HG03280 (cell line): ENCODE measurements around the gene MGAT4B.
"Not testable (repeated sequence)": the region's sequence is repeated elsewhere in the genome, so short reads cannot be mapped to it uniquely, and the experiment has no call there.

Source experiments
- ATAC-seq: cut with Tn5 transposase; IDR thresholded peaks from one replicate; pipeline ENCODE4 v1.9.1; 2021; ENCODE audit warnings: mild to moderate bottlenecking, moderate library complexity; ENCODE audit not compliant: unreplicated experiment

The MGAT4B gene

DNA sequence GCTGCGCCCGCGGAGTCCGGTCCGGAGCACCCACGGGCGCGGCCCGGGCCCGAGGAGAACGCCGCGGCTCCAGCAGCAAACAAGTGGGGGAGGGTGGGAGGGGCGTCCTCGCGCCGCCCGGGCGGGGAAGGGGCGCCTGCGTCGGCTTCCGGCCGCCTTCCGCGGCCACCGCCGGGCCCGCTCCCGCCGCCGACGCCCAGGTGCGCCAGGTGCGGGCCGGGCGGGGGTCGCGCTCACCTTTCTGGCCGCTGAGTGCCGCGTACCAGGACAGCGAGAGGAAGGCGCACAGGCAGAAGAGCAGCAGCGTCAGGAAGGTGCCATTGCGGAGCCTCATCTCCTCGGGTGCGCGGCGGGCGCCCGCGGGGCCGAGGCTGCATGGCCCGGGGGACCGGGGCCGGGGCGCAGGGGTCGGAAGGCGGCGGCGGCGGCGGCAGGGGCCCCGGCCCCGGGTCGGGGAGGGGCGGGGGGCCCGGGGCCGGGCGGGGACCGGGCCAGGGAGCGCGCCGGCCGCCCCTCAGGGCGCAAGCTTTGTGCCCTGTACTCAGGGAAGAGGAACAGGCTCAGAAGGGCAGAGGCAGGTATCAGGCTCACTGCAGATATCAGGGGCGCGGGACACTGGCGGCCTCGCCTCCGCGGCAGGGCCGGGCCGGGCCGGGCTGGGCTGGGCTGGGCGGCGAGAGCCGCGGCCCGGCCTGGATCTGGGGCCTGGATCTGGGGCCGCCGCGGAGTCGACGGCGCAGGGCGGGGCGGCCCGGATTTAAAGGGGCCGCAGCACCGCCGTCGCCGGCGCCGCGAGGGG lies at the start of gene MGAT4B:
TSS of gene MGAT4B (minus strand) at position 617 of the 799 bp plus-strand sequence. CDS start at position 334, 283 bp downstream.
- peak; percentile 72 for ATAC-seq

GRCh38 chr5:179854356-179854755 lies 47.7 kb upstream of the MGAT4B start:
- ATAC-seq = no peak

DNA sequence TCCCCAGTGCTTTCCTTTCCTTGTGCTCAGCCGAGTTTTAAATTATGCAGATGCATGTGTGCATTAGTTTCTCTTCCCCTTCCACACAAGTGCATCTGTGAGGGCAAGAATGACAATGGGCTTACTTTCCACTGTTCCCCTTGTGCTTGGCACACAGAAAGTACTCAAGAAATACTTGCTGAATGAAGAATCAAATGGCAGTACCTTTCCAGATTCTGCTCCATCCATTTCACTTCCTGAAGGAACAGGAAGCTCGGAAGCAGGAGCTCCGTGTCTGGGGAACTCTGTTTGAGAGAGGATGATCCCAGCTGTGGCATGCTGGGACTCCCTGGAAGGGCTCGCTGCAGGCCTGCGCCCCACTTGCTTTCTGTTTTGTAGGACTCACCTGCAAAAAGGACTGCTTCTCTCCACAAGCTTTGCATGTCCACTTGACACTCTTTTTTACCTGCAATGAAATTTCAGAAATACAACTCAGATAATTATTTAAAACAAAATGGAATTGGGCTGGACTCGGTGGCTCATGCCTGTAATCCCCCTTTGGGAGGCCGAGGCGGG lies 46.4 kb upstream of the MGAT4B start:
- peak; percentile 86 for ATAC-seq

GRCh38 chr5:179841621-179842020 lies 35.0 kb upstream of the MGAT4B start:
- no peak for ATAC-seq

DNA sequence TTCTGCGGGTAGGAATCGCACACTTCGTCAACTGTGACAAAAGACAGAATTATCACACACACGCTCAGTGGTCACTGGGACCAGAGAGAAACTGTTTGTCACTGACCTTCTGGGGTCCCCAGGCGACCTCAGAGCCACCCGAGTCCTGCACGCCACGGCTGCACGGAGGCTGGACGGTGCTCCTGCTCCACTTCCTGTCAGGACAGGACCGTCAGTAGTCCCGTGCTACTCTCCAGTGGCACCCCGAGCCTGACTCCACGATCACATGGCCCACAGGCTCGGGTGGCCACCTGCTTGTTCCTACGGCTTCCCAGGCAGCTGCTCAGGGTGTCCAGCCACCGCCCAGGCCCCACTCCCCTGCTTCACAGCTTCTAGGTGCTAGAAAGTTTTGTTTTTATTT lies 34.1 kb upstream of the MGAT4B start:
- ATAC-seq = no peak

DNA sequence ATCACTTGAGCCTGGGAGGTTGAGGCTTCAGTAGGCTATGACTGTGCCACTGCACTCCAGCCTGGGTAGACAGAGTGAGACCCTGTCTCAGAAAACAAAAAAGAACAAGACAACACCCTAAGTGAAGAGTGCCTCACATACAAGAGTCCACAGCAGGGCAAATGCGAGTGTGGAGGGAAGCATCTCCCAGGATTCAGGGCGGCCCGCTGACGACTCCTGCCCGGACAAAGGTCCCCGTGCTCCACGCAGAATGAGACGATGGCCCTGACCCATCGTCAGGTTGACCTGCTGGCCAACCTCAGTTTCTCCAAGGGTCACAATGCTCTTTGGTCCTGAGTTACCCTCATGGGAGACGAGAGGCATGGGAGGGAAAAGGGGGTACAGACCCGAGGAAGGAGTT lies 33.7 kb upstream of the MGAT4B start:
- ATAC-seq = no peak

DNA sequence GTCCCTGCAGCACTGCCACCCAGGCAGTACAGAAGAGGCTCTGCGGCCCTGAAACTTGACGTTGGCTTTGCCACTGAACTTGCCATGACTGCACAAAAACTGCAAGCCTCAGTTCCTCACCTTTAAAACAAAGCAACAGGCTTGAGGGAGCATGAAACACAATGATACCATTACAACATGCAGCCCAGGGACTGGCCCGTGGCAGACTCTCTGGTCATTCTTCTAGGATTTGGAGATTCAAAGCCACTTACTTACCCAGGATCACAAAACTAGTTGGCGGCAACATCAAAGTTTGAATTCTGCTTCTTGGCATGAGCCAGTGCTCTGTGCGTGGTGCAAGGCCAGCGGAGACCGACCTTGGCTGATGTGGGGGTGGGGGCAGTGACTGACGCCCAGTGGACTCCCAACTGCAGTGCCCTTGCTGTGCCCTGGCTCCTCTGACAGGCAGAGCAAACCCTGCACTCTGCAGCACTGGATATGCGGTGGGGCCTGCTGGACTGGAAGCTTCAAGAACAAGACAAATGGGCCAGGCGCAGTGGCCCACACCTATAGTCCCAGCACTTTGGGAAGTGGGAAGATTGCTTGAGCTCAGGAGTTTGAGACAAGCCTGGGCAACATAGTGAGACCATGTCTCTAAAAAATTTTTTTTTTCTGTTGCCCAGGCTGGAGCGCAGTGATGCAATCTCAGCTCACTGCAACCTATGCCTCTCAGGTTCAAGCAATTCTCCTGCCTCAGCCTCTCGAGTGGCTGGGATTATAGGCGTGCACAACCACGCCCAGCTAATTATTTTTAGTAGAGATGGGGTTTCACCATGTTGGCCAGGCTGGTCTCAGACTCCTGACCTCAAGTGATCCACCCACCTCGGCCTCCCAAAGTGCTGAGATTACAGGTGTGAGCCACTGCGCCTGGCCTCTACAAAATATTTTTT lies 32.9 kb upstream of the MGAT4B start:
- ATAC-seq = no peak

DNA sequence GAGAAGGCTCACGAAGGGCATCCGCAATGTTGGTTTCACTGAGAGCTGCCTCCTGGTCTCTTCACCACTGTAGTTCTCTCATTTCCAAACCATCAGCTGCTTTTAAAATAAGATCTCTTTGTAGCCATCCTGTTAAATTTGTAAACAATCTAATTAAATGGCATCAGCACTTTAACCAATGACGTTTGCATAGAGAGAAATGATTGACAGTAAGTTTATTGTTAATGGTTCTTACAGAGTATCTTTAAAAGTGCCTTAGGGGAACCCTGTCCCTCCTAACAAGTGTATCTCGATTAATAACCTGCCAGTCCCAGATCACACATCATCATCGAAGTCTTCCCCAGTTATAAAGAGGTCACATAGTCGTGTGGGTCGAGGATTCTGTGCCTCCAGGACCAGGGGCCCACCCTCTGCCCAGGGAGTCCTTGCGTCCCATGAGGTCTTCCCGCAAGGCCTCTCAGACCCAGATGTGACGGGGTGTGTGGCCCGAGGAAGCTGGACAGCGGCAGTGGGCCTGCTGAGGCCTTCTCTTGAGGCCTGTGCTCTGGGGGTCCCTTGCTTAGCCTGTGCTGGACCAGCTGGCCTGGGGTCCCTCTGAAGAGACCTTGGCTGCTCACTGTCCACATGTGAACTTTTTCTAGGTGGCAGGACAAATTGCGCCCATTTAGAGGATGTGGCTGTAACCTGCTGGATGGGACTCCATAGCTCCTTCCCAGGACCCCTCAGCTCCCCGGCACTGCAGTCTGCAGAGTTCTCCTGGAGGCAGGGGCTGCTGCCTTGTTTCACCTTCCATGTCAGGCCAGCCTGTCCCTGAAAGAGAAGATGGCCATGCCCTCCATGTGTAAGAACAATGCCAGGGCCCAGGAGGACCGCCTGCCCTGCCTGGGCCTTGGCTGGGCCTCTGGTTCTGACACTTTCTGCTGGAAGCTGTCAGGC lies 30.7 kb upstream of the MGAT4B start:
- no peak for ATAC-seq

- no peak for ATAC-seq
Measured at GRCh38 chr5:179836225-179837019, 29.8 kb upstream of the MGAT4B start.

- not testable (repeated sequence) for ATAC-seq
Measured at GRCh38 chr5:179834871-179835270, 28.2 kb upstream of the MGAT4B start.

GRCh38 chr5:179834120-179834519 lies 27.5 kb upstream of the MGAT4B start:
- ATAC-seq = no peak

DNA sequence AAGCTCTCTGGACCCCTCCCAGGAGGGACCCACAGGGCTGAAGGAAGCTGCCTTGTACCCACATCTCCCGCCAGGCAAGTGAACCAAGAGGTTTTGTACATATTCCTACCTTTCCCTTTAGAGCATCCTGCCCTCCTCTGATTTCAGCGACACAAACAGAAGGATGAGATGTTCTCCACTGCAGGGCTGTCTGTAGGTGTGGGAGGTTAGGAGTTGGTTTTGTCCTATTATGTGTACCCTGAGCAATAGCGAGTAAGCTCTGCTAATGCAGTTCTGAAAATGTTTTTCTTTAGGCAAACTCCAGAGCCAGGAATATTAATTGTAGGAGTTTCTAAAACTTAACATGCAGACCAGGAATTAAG lies 27.0 kb upstream of the MGAT4B start:
- ATAC-seq = no peak

- ATAC-seq = no peak
Measured at GRCh38 chr5:179833056-179833708, 26.5 kb upstream of the MGAT4B start.

DNA sequence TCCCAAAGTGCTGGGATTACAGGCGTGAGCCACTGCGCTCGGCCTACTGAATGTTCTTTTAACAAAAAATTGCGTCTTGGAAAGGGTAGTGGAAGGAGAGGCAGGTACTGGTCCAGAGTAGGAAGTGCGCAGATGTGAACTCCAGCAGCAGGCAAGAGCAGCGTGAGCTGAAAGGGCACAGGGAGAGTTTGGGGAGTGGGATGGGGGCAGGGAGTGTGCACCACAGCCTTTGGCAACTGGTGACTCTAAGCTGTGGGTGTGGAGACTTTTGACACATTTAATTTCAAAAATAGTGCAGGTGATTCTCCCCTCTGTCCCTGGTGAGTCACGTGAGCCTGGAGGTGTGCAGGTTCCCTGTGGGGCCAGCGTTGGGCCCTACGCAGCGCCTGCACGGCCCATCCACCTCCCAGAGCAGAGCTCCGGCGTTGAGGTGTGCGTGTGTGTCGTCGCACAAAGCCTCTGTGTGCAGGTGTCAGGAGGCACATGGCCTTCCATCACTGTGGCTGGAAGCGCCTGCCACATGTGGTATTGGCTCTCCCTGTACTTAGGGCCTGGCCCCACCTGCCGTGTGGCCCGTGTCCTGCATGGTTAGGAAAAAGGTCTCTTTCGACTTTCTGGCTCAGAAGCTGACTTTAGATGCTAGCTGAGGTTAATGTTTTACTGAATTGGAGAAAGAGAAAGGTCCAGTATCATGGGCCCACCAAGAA lies 25.5 kb upstream of the MGAT4B start:
- no peak for ATAC-seq

- no peak for ATAC-seq
Measured at GRCh38 chr5:179830818-179831468, 24.3 kb upstream of the MGAT4B start.

- no peak for ATAC-seq
Measured at GRCh38 chr5:179829732-179830435, 23.2 kb upstream of the MGAT4B start.

GRCh38 chr5:179828756-179829421 lies 22.2 kb upstream of the MGAT4B start:
- ATAC-seq = no peak
